HEK293T (cell line): ENCODE results near the gene ZHX3.

ENCODE experiments used
- ARNT ChIP-seq: fragments of 450-650 bp; IDR thresholded peaks from 2 replicates; pipeline ENCODE4 v1.6.1; 2017; ENCODE audit warnings: mild to moderate bottlenecking
- BHLHE40 ChIP-seq: fragments of 450-650 bp; IDR thresholded peaks from 2 replicates; pipeline ENCODE4 v1.6.1; 2016; ENCODE audit warnings: mild to moderate bottlenecking, moderate library complexity, borderline replicate concordance
- CTBP1 ChIP-seq: fragments of 450-650 bp; IDR thresholded peaks from 2 replicates; pipeline ENCODE4 v1.6.1; 2016; ENCODE audit warnings: borderline replicate concordance
- FOXM1 ChIP-seq: fragments of 450-650 bp; IDR thresholded peaks from 2 replicates; pipeline ENCODE4 v1.6.1; 2017; ENCODE audit warnings: mild to moderate bottlenecking, borderline replicate concordance
- LEF1 ChIP-seq: fragments of 450-650 bp; IDR thresholded peaks from 2 replicates; pipeline ENCODE4 v1.6.1; 2017; ENCODE audit warnings: mild to moderate bottlenecking, borderline replicate concordance
- SP1 ChIP-seq: fragments of 450-650 bp; IDR thresholded peaks from 2 replicates; pipeline ENCODE4 v1.6.1; 2017
- SUZ12 ChIP-seq: fragments of 450-650 bp; IDR thresholded peaks from 2 replicates; pipeline ENCODE4 v1.6.1; 2016; ENCODE audit warnings: mild to moderate bottlenecking
- ZNF384 ChIP-seq: fragments of 450-650 bp; IDR thresholded peaks from 2 replicates; pipeline ENCODE4 v1.6.1; 2016

- TF ChIP-seq BHLHE40: no peak
- TF ChIP-seq SUZ12: no peak
- TF ChIP-seq CTBP1: no peak
- TF ChIP-seq SP1: no peak
- no peak for TF ChIP-seq ZNF384
- TF ChIP-seq LEF1: no peak
- no peak for TF ChIP-seq ARNT
- TF ChIP-seq FOXM1: no peak
Measured at GRCh38 chr20:41179961-41180360, 137.6 kb downstream of the ZHX3 start.
